PFSK-1 (cell line): ENCODE measurements around the gene ADORA3.

Experiments
- FOXP2 ChIP-seq: optimal IDR thresholded peaks from 2 replicates; pipeline ENCODE3; 2011; ENCODE audit warnings: borderline replicate concordance, control low read depth, inconsistent platforms; ENCODE audit not compliant: insufficient read depth; ENCODE audit errors: extremely low read length, extremely low read depth
- POLR2AphosphoS5 ChIP-seq: IDR thresholded peaks from 2 replicates; pipeline ENCODE4 v1.6.1; 2012; ENCODE audit warnings: low read depth, mild to moderate bottlenecking, control low read depth, low read length, moderate library complexity
- SIN3A ChIP-seq: IDR thresholded peaks from 2 replicates; pipeline ENCODE4 v1.6.1; 2012; ENCODE audit warnings: mild to moderate bottlenecking, low read length, moderate library complexity, borderline replicate concordance; ENCODE audit not compliant: insufficient read depth
- TAF1 ChIP-seq: IDR thresholded peaks from 2 replicates; pipeline ENCODE4 v1.6.1; 2012; ENCODE audit warnings: low read length, control low read depth, borderline replicate concordance; ENCODE audit not compliant: insufficient read depth
- TF ChIP-seq, protein P1 (sequence below), 2 experiments: IDR thresholded peaks; 2 replicates each; pipeline versions ENCODE4 v1.6.1 to v1.8.0; 2011 to 2012; ENCODE audit warnings: low read depth in 2 of 2, low read length in 2 of 2, control low read depth in 1 of 2, inconsistent platforms in 1 of 2, mild to moderate bottlenecking in 1 of 2, moderate library complexity in 1 of 2; ENCODE audit not compliant: insufficient read depth in 1 of 2

DNA sequence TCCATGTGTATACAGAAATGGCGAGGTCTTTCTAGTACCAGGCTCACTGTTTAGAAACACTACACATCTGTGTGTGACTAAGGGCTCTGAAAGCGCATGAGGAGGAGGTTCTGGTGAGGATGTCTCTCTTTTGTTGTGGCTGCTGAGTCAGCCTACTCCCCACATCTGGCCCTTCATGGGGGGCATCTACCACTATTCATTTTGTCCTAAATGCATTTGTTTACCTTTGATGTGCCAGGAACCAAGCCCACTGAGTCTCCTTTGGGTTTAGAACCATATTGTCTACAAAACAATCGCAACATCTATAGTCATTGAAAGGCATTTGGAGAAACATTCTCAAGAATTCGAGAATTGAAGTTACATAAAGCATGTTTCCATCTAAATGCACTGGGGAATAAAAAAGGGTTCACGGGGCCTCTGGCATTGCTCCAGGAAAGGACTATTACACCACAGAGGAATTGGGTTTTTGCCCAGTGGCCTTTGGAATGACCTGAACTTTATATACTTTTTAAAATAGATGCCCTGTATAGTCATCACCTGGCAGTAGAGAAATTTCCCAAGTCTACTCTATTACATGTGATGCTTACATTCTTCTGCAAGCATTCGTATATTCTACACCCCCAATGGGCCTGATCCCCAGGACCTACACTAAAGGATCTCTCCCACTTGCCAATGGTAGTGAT lies 35.1 kb upstream of the ADORA3 start:
- TF ChIP-seq POLR2AphosphoS5 = no peak
- TF ChIP-seq, protein P1, sequence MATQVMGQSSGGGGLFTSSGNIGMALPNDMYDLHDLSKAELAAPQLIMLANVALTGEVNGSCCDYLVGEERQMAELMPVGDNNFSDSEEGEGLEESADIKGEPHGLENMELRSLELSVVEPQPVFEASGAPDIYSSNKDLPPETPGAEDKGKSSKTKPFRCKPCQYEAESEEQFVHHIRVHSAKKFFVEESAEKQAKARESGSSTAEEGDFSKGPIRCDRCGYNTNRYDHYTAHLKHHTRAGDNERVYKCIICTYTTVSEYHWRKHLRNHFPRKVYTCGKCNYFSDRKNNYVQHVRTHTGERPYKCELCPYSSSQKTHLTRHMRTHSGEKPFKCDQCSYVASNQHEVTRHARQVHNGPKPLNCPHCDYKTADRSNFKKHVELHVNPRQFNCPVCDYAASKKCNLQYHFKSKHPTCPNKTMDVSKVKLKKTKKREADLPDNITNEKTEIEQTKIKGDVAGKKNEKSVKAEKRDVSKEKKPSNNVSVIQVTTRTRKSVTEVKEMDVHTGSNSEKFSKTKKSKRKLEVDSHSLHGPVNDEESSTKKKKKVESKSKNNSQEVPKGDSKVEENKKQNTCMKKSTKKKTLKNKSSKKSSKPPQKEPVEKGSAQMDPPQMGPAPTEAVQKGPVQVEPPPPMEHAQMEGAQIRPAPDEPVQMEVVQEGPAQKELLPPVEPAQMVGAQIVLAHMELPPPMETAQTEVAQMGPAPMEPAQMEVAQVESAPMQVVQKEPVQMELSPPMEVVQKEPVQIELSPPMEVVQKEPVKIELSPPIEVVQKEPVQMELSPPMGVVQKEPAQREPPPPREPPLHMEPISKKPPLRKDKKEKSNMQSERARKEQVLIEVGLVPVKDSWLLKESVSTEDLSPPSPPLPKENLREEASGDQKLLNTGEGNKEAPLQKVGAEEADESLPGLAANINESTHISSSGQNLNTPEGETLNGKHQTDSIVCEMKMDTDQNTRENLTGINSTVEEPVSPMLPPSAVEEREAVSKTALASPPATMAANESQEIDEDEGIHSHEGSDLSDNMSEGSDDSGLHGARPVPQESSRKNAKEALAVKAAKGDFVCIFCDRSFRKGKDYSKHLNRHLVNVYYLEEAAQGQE (IDR thresholded peaks at IDR 0.05; ENCODE audit: insufficient read depth in 1 of 2, low read depth in 2 of 2, low read length in 2 of 2) = no peak
- no peak for TF ChIP-seq TAF1
- TF ChIP-seq FOXP2 = no peak
- no peak for TF ChIP-seq SIN3A
